ENCODE results near the gene RESP18. TPM values are rescaled to one million over a fixed set of nuclear protein-coding genes. Genes with fewer than 3 reads are reported as not detected.

Gene RESP18
- total RNA-seq, 1 donor from 2014 or later = not detected

- H3K4me2 ChIP-seq = no peak overlapping the region
- Mint-ChIP-seq H3K27me3 (ENCODE audit: insufficient read depth, low read depth) (peaks cover 11% of the 10 kb centered on the region), H3K4me1 (peaks cover 15% of the 10 kb centered on the region), H3K27ac (no peak overlapping the region), H3K36me3 (no peaks in the 10 kb centered on the region), H3K9me3 (no peaks in the 10 kb centered on the region), H3K4me3 (no peak overlapping the region)
- no peaks in the 10 kb centered on the region for H3F3A ChIP-seq (ENCODE audit: low read depth)
- no peak for DNase-seq (ENCODE audit: low spot score)
- H3K36me3 ChIP-seq = no peaks in the 10 kb centered on the region
- TF ChIP-seq, protein P1, sequence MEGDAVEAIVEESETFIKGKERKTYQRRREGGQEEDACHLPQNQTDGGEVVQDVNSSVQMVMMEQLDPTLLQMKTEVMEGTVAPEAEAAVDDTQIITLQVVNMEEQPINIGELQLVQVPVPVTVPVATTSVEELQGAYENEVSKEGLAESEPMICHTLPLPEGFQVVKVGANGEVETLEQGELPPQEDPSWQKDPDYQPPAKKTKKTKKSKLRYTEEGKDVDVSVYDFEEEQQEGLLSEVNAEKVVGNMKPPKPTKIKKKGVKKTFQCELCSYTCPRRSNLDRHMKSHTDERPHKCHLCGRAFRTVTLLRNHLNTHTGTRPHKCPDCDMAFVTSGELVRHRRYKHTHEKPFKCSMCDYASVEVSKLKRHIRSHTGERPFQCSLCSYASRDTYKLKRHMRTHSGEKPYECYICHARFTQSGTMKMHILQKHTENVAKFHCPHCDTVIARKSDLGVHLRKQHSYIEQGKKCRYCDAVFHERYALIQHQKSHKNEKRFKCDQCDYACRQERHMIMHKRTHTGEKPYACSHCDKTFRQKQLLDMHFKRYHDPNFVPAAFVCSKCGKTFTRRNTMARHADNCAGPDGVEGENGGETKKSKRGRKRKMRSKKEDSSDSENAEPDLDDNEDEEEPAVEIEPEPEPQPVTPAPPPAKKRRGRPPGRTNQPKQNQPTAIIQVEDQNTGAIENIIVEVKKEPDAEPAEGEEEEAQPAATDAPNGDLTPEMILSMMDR (IDR thresholded peaks at IDR 0.05) = no peak
- TF ChIP-seq EZH2phosphoT487 (IDR thresholded peaks at IDR 0.05) (no peak), EZH2 (IDR thresholded peaks at IDR 0.05) (no peak)
- no peak overlapping the region for H2AFZ ChIP-seq (replicated peaks)
- H3K27me3 ChIP-seq = peaks cover 25% of the 10 kb centered on the region
- no peak overlapping the region for H3K4me3 ChIP-seq
- H3K9ac ChIP-seq = no peak overlapping the region
- H3K27ac ChIP-seq = no peak overlapping the region
- H3K9me3 ChIP-seq (ENCODE audit: low read depth) = no peaks in the 10 kb centered on the region
- no peaks in the 10 kb centered on the region for H3K79me2 ChIP-seq (ENCODE audit: low read depth)
- no peaks in the 10 kb centered on the region for H4K20me1 ChIP-seq (ENCODE audit: low read depth)
- peaks cover 7% of the 10 kb centered on the region for H3K4me1 ChIP-seq
Observed at GRCh38 chr2:219291394-219291793, 41.1 kb downstream of the RESP18 start.

- Histone ChIP-seq H3K79me2 (ENCODE audit: low read depth) (no peaks in the 10 kb centered on the region), H3K4me2 (no peak overlapping the region), H3K4me1 (peaks cover 9% of the 10 kb centered on the region), H3K4me3 (no peak overlapping the region), H3F3A (ENCODE audit: low read depth) (no peaks in the 10 kb centered on the region), H3K27ac (no peak overlapping the region), H3K9me3 (ENCODE audit: low read depth) (no peaks in the 10 kb centered on the region), H3K27me3 (peaks cover 17% of the 10 kb centered on the region), H4K20me1 (ENCODE audit: low read depth) (no peaks in the 10 kb centered on the region), H2AFZ (replicated peaks) (no peak overlapping the region), H3K9ac (no peak overlapping the region), H3K36me3 (no peaks in the 10 kb centered on the region)
- Mint-ChIP-seq H3K36me3 (no peaks in the 10 kb centered on the region), H3K9me3 (no peaks in the 10 kb centered on the region), H3K27me3 (ENCODE audit: insufficient read depth, low read depth) (peaks cover 9% of the 10 kb centered on the region), H3K4me3 (no peak overlapping the region), H3K4me1 (peaks cover 19% of the 10 kb centered on the region), H3K27ac (peak overlapping the region; percentile 74)
- no peak for DNase-seq (ENCODE audit: low spot score)
- TF ChIP-seq EZH2 (IDR thresholded peaks at IDR 0.05) (no peak), EZH2phosphoT487 (IDR thresholded peaks at IDR 0.05) (no peak)
- TF ChIP-seq, protein P1 (IDR thresholded peaks at IDR 0.05) = no peak
Observed at GRCh38 chr2:219290381-219291171, 42.0 kb downstream of the RESP18 start.

DNA sequence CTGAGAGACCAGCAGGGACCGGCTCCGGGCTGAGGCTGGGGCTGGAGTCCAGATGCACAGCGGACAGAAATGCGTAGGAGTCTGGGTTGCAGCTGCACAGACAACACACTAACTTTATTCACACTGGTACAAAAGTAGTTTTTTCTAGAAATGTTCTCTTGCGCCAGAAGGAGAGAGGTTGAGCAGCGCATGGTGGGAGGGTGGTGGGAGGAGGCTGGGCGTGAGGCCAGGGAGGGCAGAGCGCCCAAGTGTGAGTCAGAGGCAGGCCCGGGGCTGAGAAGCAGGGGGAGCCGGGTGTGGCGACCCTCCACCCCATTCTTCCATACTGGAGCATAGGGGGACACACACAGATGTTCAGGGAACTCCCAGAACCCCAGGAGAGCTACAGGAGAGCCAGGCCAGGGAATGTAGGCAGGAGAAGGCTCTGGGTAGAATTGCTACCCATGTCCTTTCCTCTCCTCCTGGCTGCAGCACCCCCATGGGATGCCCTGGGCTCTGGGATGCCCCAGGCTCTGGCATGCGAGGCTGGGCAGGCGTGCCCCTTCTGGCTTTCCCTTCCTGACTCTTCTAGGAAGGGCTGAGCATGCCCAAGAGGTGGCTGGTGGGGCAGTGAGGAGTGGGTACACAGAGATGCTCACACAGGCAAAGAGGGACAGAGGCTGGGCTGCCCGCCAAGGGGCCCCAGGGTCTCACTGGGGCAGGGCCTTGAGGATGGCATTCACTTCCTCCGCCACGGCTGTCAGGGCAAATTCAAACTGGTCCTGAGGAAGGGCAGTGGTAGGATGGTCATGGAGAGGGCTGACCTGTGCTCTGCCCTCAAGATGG lies 42.8 kb downstream of the RESP18 start:
- TF ChIP-seq EZH2 (IDR thresholded peaks at IDR 0.05) (no peak), EZH2phosphoT487 (IDR thresholded peaks at IDR 0.05) (no peak)
- TF ChIP-seq, protein P1 (IDR thresholded peaks at IDR 0.05) = no peak
- Mint-ChIP-seq H3K36me3 (no peaks in the 10 kb centered on the region), H3K4me1 (peaks cover 16% of the 10 kb centered on the region), H3K4me3 (no peak overlapping the region), H3K27ac (peak overlapping the region; percentile 57), H3K27me3 (ENCODE audit: insufficient read depth, low read depth) (peaks cover 7% of the 10 kb centered on the region), H3K9me3 (no peaks in the 10 kb centered on the region)
- no peaks in the 10 kb centered on the region for H3K36me3 ChIP-seq
- peaks cover 10% of the 10 kb centered on the region for H3K27me3 ChIP-seq
- no peak overlapping the region for H2AFZ ChIP-seq (replicated peaks)
- no peaks in the 10 kb centered on the region for H4K20me1 ChIP-seq (ENCODE audit: low read depth)
- H3K27ac ChIP-seq = no peak overlapping the region
- no peaks in the 10 kb centered on the region for H3F3A ChIP-seq (ENCODE audit: low read depth)
- H3K4me1 ChIP-seq = peaks cover 9% of the 10 kb centered on the region
- H3K9me3 ChIP-seq (ENCODE audit: low read depth) = no peaks in the 10 kb centered on the region
- H3K9ac ChIP-seq = no peak overlapping the region
- no peak overlapping the region for H3K4me2 ChIP-seq
- DNase-seq (ENCODE audit: low spot score) = no peak
- no peaks in the 10 kb centered on the region for H3K79me2 ChIP-seq (ENCODE audit: low read depth)
- H3K4me3 ChIP-seq = no peak overlapping the region

Data from neural progenitor cell (in vitro differentiated cells).